MM.1S (cell line): ENCODE data around the gene SLA2.
A peak's percentile ranks its signal among the peaks of the same experiment; 100 is the strongest.

Experiments
- DNase-seq: peaks from one replicate; pipeline ENCODE4 v3.0.0-alpha.2; 2015
- H2AFZ ChIP-seq: fragments of 300-600 bp; sonication (generic); 2 replicates; pipeline ENCODE4 v1.6.0; 2016; ENCODE audit warnings: antibody characterized with exemption, low read length
- H3F3A ChIP-seq: fragments of 300-600 bp; sonication (generic); 2 replicates; pipeline ENCODE4 v1.6.1; 2016; ENCODE audit warnings: mild to moderate bottlenecking, antibody characterized with exemption, low read length, moderate library complexity, mixed read lengths; ENCODE audit not compliant: insufficient read depth
- H3K27ac ChIP-seq: fragments of 300-600 bp; sonication (generic); 2 replicates; pipeline ENCODE4 v1.5.1; 2016; ENCODE audit warnings: mild to moderate bottlenecking, low read length
- H3K27me3 ChIP-seq: fragments of 300-600 bp; sonication (generic); replicated peaks from 2 replicates; pipeline ENCODE4 v1.6.0; 2016; ENCODE audit warnings: low read length; ENCODE audit not compliant: insufficient read depth
- H3K36me3 ChIP-seq: fragments of 300-600 bp; sonication (generic); replicated peaks from 2 replicates; pipeline ENCODE4 v1.6.1; 2016; ENCODE audit warnings: mild to moderate bottlenecking, low read length, mixed read lengths; ENCODE audit not compliant: insufficient read depth
- H3K4me1 ChIP-seq: fragments of 300-600 bp; sonication (generic); 2 replicates; pipeline ENCODE4 v1.6.1; 2016; ENCODE audit warnings: low read length, mixed read lengths
- H3K4me2 ChIP-seq: fragments of 300-600 bp; sonication (generic); 2 replicates; pipeline ENCODE4 v1.6.0; 2016; ENCODE audit warnings: low read depth, low read length
- H3K4me3 ChIP-seq: fragments of 300-600 bp; sonication (generic); 2 replicates; pipeline ENCODE4 v1.5.1; 2016; ENCODE audit warnings: low read length, mixed read lengths
- H3K79me2 ChIP-seq: fragments of 300-600 bp; sonication (generic); 2 replicates; pipeline ENCODE4 v1.6.1; 2016; ENCODE audit warnings: mixed run types, low read length, mixed read lengths
- H3K9ac ChIP-seq: fragments of 300-600 bp; sonication (generic); 2 replicates; pipeline ENCODE4 v1.6.1; 2016; ENCODE audit warnings: low read length, mixed read lengths
- H3K9me2 ChIP-seq: fragments of 300-600 bp; sonication (generic); replicated peaks from 2 replicates; pipeline ENCODE4 v1.6.1; 2016; ENCODE audit warnings: mild to moderate bottlenecking, low read length, mixed read lengths; ENCODE audit not compliant: insufficient read depth
- H3K9me3 ChIP-seq: fragments of 300-600 bp; sonication (generic); replicated peaks from 2 replicates; pipeline ENCODE4 v1.6.1; 2016; ENCODE audit warnings: mild to moderate bottlenecking, low read length, mixed read lengths; ENCODE audit not compliant: insufficient read depth
- H4K20me1 ChIP-seq: fragments of 300-600 bp; sonication (generic); 2 replicates; pipeline ENCODE4 v1.6.1; 2016; ENCODE audit warnings: mild to moderate bottlenecking, low read length, moderate library complexity, mixed read lengths; ENCODE audit not compliant: insufficient read depth
- EZH2 ChIP-seq: fragments of 300-600 bp; sonication (generic); optimal IDR thresholded peaks from 2 replicates; pipeline ENCODE3; 2017; ENCODE audit warnings: low read depth, mild to moderate bottlenecking, antibody characterized with exemption, low read length, mixed read lengths
- EZH2phosphoT487 ChIP-seq: fragments of 300-600 bp; sonication (generic); IDR thresholded peaks from 2 replicates; pipeline ENCODE4 v1.6.1; 2018; ENCODE audit warnings: antibody characterized with exemption, low read length
- TF ChIP-seq, protein P1 (sequence below): fragments of 300-600 bp; sonication (generic); IDR thresholded peaks from 2 replicates; pipeline ENCODE4 v1.5.1; 2016; ENCODE audit warnings: antibody characterized with exemption, low read length, mixed read lengths

The SLA2 gene

DNA sequence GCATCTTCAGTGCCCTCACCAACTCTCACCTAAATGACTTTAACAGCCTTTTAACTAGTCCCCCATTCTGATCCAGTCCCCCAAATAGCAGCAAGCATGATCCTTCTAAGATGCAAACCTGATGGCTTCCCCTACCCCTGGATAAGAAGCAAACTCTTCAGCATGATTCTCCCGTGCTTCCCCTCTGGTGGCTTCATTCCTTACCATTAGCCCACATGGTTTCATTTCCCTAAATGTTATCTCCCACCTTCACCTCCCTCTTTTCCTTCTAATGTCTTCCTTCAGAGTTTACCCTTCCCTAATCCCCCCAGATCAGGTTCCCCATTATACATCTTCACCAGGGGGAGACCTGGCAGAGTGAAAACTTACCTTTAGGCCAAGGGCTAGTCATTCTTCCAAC is 44.5 kb downstream of the SLA2 start:
- no peak overlapping the region for H3K4me3 ChIP-seq
- H3F3A ChIP-seq: peaks cover 23% of the 10 kb centered on the region; the same call in 1 of the 2 replicates
- H4K20me1 ChIP-seq: no peaks in the 10 kb centered on the region
- no peak overlapping the region for H3K27ac ChIP-seq
- H3K9me3 ChIP-seq: no peaks in the 10 kb centered on the region
- H2AFZ ChIP-seq: no peak overlapping the region
- TF ChIP-seq, protein P1, sequence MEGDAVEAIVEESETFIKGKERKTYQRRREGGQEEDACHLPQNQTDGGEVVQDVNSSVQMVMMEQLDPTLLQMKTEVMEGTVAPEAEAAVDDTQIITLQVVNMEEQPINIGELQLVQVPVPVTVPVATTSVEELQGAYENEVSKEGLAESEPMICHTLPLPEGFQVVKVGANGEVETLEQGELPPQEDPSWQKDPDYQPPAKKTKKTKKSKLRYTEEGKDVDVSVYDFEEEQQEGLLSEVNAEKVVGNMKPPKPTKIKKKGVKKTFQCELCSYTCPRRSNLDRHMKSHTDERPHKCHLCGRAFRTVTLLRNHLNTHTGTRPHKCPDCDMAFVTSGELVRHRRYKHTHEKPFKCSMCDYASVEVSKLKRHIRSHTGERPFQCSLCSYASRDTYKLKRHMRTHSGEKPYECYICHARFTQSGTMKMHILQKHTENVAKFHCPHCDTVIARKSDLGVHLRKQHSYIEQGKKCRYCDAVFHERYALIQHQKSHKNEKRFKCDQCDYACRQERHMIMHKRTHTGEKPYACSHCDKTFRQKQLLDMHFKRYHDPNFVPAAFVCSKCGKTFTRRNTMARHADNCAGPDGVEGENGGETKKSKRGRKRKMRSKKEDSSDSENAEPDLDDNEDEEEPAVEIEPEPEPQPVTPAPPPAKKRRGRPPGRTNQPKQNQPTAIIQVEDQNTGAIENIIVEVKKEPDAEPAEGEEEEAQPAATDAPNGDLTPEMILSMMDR: no peak
- no peak for TF ChIP-seq EZH2phosphoT487
- TF ChIP-seq EZH2: no peak
- no peak overlapping the region for H3K4me2 ChIP-seq
- no peaks in the 10 kb centered on the region for H3K36me3 ChIP-seq
- DNase-seq: no peak
- peaks cover 15% of the 10 kb centered on the region for H3K4me1 ChIP-seq
- no peaks in the 10 kb centered on the region for H3K27me3 ChIP-seq
- no peak overlapping the region for H3K9ac ChIP-seq
- peaks cover 10% of the 10 kb centered on the region for H3K79me2 ChIP-seq
- H3K9me2 ChIP-seq: no peaks in the 10 kb centered on the region

- H3F3A ChIP-seq: peaks cover 26% of the 10 kb centered on the region
- no peak for DNase-seq
- no peaks in the 10 kb centered on the region for H3K9me2 ChIP-seq
- H3K4me1 ChIP-seq: peaks cover 17% of the 10 kb centered on the region
- peak overlapping the region; percentile 4; the same call in 1 of the 2 replicates for H3K27ac ChIP-seq
- no peak overlapping the region for H3K4me2 ChIP-seq
- no peak overlapping the region for H3K4me3 ChIP-seq
- no peaks in the 10 kb centered on the region for H3K36me3 ChIP-seq
- no peaks in the 10 kb centered on the region for H3K79me2 ChIP-seq
- H3K9me3 ChIP-seq: no peaks in the 10 kb centered on the region
- TF ChIP-seq, protein P1: no peak
- no peak for TF ChIP-seq EZH2
- no peak for TF ChIP-seq EZH2phosphoT487
- H3K27me3 ChIP-seq: no peaks in the 10 kb centered on the region
- no peak overlapping the region for H3K9ac ChIP-seq
- H4K20me1 ChIP-seq: no peaks in the 10 kb centered on the region
- no peak overlapping the region for H2AFZ ChIP-seq
These were observed 46.1 kb downstream of the SLA2 start for GRCh38 chr20:36599912-36600345.

- peaks cover 29% of the 10 kb centered on the region for H3F3A ChIP-seq
- no peak overlapping the region for H3K9ac ChIP-seq
- no peaks in the 10 kb centered on the region for H3K9me3 ChIP-seq
- TF ChIP-seq EZH2 (no peak), EZH2phosphoT487 (no peak)
- TF ChIP-seq, protein P1: no peak
- no peaks in the 10 kb centered on the region; the same call in 1 of the 2 replicates for H3K36me3 ChIP-seq
- no peak for DNase-seq
- H3K27ac ChIP-seq: no peak overlapping the region
- H4K20me1 ChIP-seq: no peaks in the 10 kb centered on the region
- H3K4me2 ChIP-seq: no peak overlapping the region
- H3K79me2 ChIP-seq: no peaks in the 10 kb centered on the region
- H3K9me2 ChIP-seq: no peaks in the 10 kb centered on the region
- no peak overlapping the region for H3K4me3 ChIP-seq
- no peaks in the 10 kb centered on the region for H3K27me3 ChIP-seq
- H3K4me1 ChIP-seq: peaks cover 6% of the 10 kb centered on the region
- no peak overlapping the region for H2AFZ ChIP-seq
These were observed 52.6 kb downstream of the SLA2 start for GRCh38 chr20:36593347-36593929.
